ENCODE results near the gene CYTL1.

Gene CYTL1

GRCh38 chr4:5043579-5043978, 24.3 kb upstream of the CYTL1 start:
- no peak for DNase-seq (ENCODE audit: low read depth)
- TF ChIP-seq CTCF (IDR thresholded peaks at IDR 0.05; ENCODE audit: control insufficient read depth, insufficient read depth, low read depth, low read length, missing control alignments) = no peak
- H3K4me3 ChIP-seq (ENCODE audit: control insufficient read depth, low read depth, low read length) = no peak overlapping the region

GRCh38 chr4:5041699-5042098, 22.4 kb upstream of the CYTL1 start:
- no peak overlapping the region for H3K4me3 ChIP-seq (ENCODE audit: control insufficient read depth, low read depth, low read length)
- TF ChIP-seq CTCF (IDR thresholded peaks at IDR 0.05; ENCODE audit: control insufficient read depth, insufficient read depth, low read depth, low read length, missing control alignments) = no peak
- no peak for DNase-seq (ENCODE audit: low read depth)

- no peak overlapping the region for H3K4me3 ChIP-seq (ENCODE audit: control insufficient read depth, low read depth, low read length)
- no peak for TF ChIP-seq CTCF (IDR thresholded peaks at IDR 0.05; ENCODE audit: control insufficient read depth, insufficient read depth, low read depth, low read length, missing control alignments)
- DNase-seq (ENCODE audit: low read depth) = no peak
These were observed 21.8 kb upstream of the CYTL1 start for GRCh38 chr4:5040856-5041620.

- DNase-seq (ENCODE audit: low read depth) = no peak
- no peak overlapping the region for H3K4me3 ChIP-seq (ENCODE audit: control insufficient read depth, low read depth, low read length)
- no peak for TF ChIP-seq CTCF (IDR thresholded peaks at IDR 0.05; ENCODE audit: control insufficient read depth, insufficient read depth, low read depth, low read length, missing control alignments)
These were observed 20.5 kb upstream of the CYTL1 start for GRCh38 chr4:5039800-5040199.

GRCh38 chr4:5037553-5038551, 18.6 kb upstream of the CYTL1 start:
- peak; percentile 96 for DNase-seq (ENCODE audit: low read depth)
- no peak for TF ChIP-seq CTCF (IDR thresholded peaks at IDR 0.05; ENCODE audit: control insufficient read depth, insufficient read depth, low read depth, low read length, missing control alignments)
- H3K4me3 ChIP-seq (ENCODE audit: control insufficient read depth, low read depth, low read length) = no peak overlapping the region

- TF ChIP-seq CTCF (IDR thresholded peaks at IDR 0.05; ENCODE audit: control insufficient read depth, insufficient read depth, low read depth, low read length, missing control alignments) = no peak
- H3K4me3 ChIP-seq (ENCODE audit: control insufficient read depth, low read depth, low read length) = no peak overlapping the region
- peak; percentile 59 for DNase-seq (ENCODE audit: low read depth)
These were observed 17.0 kb upstream of the CYTL1 start for GRCh38 chr4:5036239-5036638.
